GM21737 (cell line): ENCODE results near the gene CEP162.
"Not testable (repeated sequence)": the region's sequence is repeated elsewhere in the genome, so short reads cannot be mapped to it uniquely, and the experiment has no call there.

Experiments used
- ATAC-seq: cut with Tn5 transposase; IDR thresholded peaks from one replicate; pipeline ENCODE4 v1.9.1; 2021; ENCODE audit warnings: mild to moderate bottlenecking, moderate library complexity; ENCODE audit not compliant: unreplicated experiment

Gene CEP162

GRCh38 chr6:84093441-84094435, 133.7 kb downstream of the CEP162 start:
- no peak for ATAC-seq

- no peak for ATAC-seq
Observed at GRCh38 chr6:84089552-84089951, 137.9 kb downstream of the CEP162 start.

- no peak for ATAC-seq
Observed at GRCh38 chr6:84089081-84089480, 138.4 kb downstream of the CEP162 start.

- no peak for ATAC-seq
Observed at GRCh38 chr6:84086545-84087429, 140.7 kb downstream of the CEP162 start.

- ATAC-seq = no peak
Observed at GRCh38 chr6:84086056-84086455, 141.4 kb downstream of the CEP162 start.

GRCh38 chr6:84084705-84085104, 142.7 kb downstream of the CEP162 start:
- ATAC-seq = not testable (repeated sequence)

- no peak for ATAC-seq
Observed at GRCh38 chr6:84082689-84083265, 144.7 kb downstream of the CEP162 start.

- no peak for ATAC-seq
Observed at GRCh38 chr6:84081222-84081621, 146.2 kb downstream of the CEP162 start.

GRCh38 chr6:84078335-84078734, 149.1 kb downstream of the CEP162 start:
- no peak for ATAC-seq

GRCh38 chr6:84077645-84078044, 149.8 kb downstream of the CEP162 start:
- ATAC-seq = no peak

- no peak for ATAC-seq
Observed at GRCh38 chr6:84074988-84075781, 152.3 kb downstream of the CEP162 start.
